ENCODE results near the gene PPIE.

DNA sequence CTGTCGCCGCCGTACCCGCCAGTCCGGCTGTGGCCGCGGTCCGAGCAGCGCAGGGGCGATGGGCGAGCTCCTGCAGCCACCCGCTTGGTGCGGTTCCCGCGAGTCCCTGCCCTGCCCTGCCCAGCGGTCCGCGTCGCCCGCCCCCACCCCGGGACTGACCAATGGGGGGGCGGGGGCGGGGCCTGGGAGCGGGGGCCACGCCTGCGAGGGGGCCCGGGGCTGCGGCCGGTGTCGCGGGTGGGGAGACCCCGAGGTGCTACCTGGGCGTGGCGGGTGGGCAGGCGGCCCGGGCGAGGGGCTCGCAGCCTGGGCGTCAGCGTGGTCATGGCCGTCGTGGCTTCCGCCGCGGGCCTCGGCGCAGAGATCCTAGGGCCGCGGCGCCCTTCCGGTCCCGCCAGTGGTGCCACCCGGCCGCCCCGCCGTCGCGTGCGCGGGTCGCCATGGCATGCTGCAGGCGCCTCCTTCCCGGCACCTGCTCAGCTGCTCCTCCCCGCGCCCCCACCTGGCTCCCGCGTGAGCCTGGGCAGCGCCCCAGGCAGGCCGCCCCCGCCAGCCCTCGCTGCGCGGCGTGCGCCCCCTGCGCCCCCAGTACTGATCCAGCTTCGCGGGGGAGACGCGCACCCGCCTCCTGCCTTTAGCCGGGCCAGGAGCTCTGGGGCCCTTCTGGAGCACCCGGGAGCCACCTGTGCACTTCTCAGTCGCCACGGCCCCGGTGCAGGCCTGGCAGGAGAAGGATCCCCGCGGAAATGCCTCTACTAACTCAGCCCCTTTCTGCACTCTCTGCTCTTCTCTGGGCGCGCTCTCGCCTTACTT lies 50.3 kb downstream of the PPIE start, which contains the start of gene BMP8B:
- TF ChIP-seq, protein P1, sequence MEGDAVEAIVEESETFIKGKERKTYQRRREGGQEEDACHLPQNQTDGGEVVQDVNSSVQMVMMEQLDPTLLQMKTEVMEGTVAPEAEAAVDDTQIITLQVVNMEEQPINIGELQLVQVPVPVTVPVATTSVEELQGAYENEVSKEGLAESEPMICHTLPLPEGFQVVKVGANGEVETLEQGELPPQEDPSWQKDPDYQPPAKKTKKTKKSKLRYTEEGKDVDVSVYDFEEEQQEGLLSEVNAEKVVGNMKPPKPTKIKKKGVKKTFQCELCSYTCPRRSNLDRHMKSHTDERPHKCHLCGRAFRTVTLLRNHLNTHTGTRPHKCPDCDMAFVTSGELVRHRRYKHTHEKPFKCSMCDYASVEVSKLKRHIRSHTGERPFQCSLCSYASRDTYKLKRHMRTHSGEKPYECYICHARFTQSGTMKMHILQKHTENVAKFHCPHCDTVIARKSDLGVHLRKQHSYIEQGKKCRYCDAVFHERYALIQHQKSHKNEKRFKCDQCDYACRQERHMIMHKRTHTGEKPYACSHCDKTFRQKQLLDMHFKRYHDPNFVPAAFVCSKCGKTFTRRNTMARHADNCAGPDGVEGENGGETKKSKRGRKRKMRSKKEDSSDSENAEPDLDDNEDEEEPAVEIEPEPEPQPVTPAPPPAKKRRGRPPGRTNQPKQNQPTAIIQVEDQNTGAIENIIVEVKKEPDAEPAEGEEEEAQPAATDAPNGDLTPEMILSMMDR (IDR thresholded peaks at IDR 0.05): no peak
- no peak for TF ChIP-seq EZH2 (IDR thresholded peaks at IDR 0.05; ENCODE audit: borderline replicate concordance, insufficient read depth, low read depth, low read length, poor library complexity, severe bottlenecking)

Data from B cell (primary cell).